Measurements from ENCODE around the gene TTC7B. TPM values are rescaled to one million over a fixed set of nuclear protein-coding genes. Genes with fewer than 3 reads are reported as not detected.

Gene TTC7B
- total RNA-seq, 1 experiment from 2014 or later: 70.6 TPM

DNA sequence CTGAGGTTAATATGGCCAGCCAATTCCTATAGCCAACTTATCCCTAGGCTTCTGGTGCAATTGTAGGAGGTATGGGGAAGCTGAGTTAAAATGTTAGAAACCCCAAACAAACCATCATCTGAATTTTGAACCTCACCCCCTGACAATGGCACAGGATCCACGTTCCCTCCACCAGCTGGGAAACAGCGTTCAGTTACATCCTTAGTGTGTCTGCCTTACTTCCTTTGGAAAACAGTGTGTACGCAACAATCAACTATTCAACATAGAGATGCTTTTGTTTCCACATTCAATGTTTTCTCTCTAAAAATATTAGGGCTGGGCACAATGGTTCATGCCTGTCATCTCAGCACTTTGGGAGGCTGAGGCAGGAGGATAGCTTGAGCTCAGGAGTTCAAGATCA is 203.4 kb downstream of the TTC7B start (continued):
- TF ChIP-seq FOSL1 (IDR thresholded peaks at IDR 0.05; ENCODE audit: low read depth): no peak
- no peak for TF ChIP-seq ZFX (IDR thresholded peaks at IDR 0.05)
- no peak for TF ChIP-seq SIN3A (IDR thresholded peaks at IDR 0.05; ENCODE audit: low read depth)
- no peak for TF ChIP-seq TCF7L2 (IDR thresholded peaks at IDR 0.05; ENCODE audit: borderline replicate concordance, extremely low read depth, insufficient read depth, insufficient read length)
- TF ChIP-seq ELF1 (IDR thresholded peaks at IDR 0.05; ENCODE audit: borderline replicate concordance, low read depth): no peak

DNA sequence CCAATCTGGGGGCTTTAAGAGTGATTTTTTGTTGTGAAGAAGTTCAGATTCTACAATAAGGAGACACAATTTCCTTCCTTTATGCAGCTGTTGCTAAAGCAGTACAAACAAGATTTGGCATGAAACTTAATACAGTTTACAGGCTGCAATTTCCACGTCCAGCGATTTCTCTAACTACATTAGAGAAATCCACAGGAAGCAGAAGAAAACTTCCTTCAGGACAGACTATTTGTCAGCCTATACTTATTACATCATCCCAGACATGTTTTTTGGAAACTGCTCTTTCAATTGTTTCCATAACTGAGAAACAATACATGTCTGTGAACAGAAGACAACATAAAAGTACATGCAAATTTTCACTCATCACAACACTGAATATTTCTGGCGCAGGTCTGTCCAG is 204.3 kb downstream of the TTC7B start:
- H3K9me3 ChIP-seq (ENCODE audit: control insufficient read depth in 1 of 2, insufficient read depth in 1 of 2, low read depth in 1 of 2, low read length in 2 of 2): no peaks in the 10 kb centered on the region
- no peak overlapping the region for H2AFZ ChIP-seq (ENCODE audit: low read depth, low read length, poor library complexity, severe bottlenecking)
- no peak for TF ChIP-seq SP1 (IDR thresholded peaks at IDR 0.05; ENCODE audit: low read depth)
- CTCF ChIA-PET: no interaction called here
- no TSS peak for BruUV-seq (replicated peaks)
- H3K79me2 ChIP-seq (ENCODE audit: insufficient read depth, low read length): no peaks in the 10 kb centered on the region
- POLR2A ChIA-PET: no interaction called here
- no peak overlapping the region for H3K27ac ChIP-seq (ENCODE audit: low read depth, low read length)
- H3K9ac ChIP-seq (ENCODE audit: low read length): no peak overlapping the region
- no peaks in the 10 kb centered on the region for H3K9me2 ChIP-seq (ENCODE audit: insufficient read depth)
- no peaks in the 10 kb centered on the region for H3K4me1 ChIP-seq (ENCODE audit: control insufficient read depth in 1 of 2, insufficient read depth in 2 of 2, low read length in 2 of 2)
- RAD21 ChIA-PET (ENCODE audit: low non-redundant PET in 1 of 2, low total read pairs in 2 of 2, uncharacterized antibody in 2 of 2, unreplicated experiment in 2 of 2): no interaction called here
- H4K20me1 ChIP-seq (ENCODE audit: insufficient read depth): no peaks in the 10 kb centered on the region
- no peak overlapping the region for H3K4me2 ChIP-seq (ENCODE audit: low read length)
- no peaks in the 10 kb centered on the region for H3K36me3 ChIP-seq (ENCODE audit: control insufficient read depth in 1 of 2, insufficient read depth in 2 of 2, low read length in 2 of 2)
- intact Hi-C loops (cut with micrococcal nuclease): no loop called here
- ATAC-seq (no peak), DNase-seq (ENCODE audit: low read depth, low spot score) (no peak)
- no peaks in the 10 kb centered on the region for H3K27me3 ChIP-seq (ENCODE audit: insufficient read depth, low read length)
- H3K4me3 ChIP-seq (replicated peaks in 1 of 2; ENCODE audit: low read depth in 1 of 2, low read length in 2 of 2): no peak overlapping the region

DNA sequence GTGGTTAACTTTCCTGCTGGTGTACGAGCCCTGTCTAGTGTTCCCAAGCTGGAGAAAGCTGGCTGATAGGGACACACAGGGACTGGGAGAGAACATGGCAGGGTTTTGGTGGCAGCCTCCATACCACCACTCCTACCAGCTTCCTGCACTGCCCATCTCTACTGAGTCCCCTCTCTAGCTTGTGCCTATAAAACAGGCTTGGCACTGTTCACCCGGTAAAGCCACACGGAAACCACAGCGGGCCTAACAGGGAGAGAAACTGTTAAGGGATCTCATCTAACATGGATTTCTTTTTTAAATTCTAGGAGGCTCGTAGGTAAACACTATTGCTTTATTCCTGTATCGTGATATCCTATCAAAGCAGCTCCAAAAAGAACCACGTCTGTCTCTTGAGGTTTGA is 204.7 kb downstream of the TTC7B start:
- H2AFZ ChIP-seq (ENCODE audit: low read depth, low read length, poor library complexity, severe bottlenecking): no peak overlapping the region
- no peaks in the 10 kb centered on the region for H3K27me3 ChIP-seq (ENCODE audit: insufficient read depth, low read length)
- H3K79me2 ChIP-seq (ENCODE audit: insufficient read depth, low read length): no peaks in the 10 kb centered on the region
- no peak overlapping the region for H3K9ac ChIP-seq (ENCODE audit: low read length)
- H3K4me3 ChIP-seq (replicated peaks in 1 of 2; ENCODE audit: low read depth in 1 of 2, low read length in 2 of 2): no peak overlapping the region
- ChIA-PET POLR2A (no interaction called here), RAD21 (ENCODE audit: low non-redundant PET in 1 of 2, low total read pairs in 2 of 2, uncharacterized antibody in 2 of 2, unreplicated experiment in 2 of 2) (no interaction called here), CTCF (no interaction called here)
- H3K27ac ChIP-seq (ENCODE audit: low read depth, low read length): no peak overlapping the region
- no peaks in the 10 kb centered on the region for H3K36me3 ChIP-seq (ENCODE audit: control insufficient read depth in 1 of 2, insufficient read depth in 2 of 2, low read length in 2 of 2)
- BruUV-seq (replicated peaks): no TSS peak
- DNase-seq (ENCODE audit: low read depth, low spot score) (no peak), ATAC-seq (no peak)
- TF ChIP-seq JUND (IDR thresholded peaks at IDR 0.05): no peak
- no peak for TF ChIP-seq FOSL1 (IDR thresholded peaks at IDR 0.05; ENCODE audit: low read depth)
- no peak for TF ChIP-seq SRF (IDR thresholded peaks at IDR 0.05; ENCODE audit: low read depth)
- TF ChIP-seq EZH2 (IDR thresholded peaks at IDR 0.05): no peak
- TF ChIP-seq CBX3 (IDR thresholded peaks at IDR 0.05; ENCODE audit: low read depth): no peak
- TF ChIP-seq SP1 (IDR thresholded peaks at IDR 0.05; ENCODE audit: low read depth): no peak
- TF ChIP-seq ELF1 (IDR thresholded peaks at IDR 0.05; ENCODE audit: borderline replicate concordance, low read depth): no peak
- no peaks in the 10 kb centered on the region for H3K9me3 ChIP-seq (ENCODE audit: control insufficient read depth in 1 of 2, insufficient read depth in 1 of 2, low read depth in 1 of 2, low read length in 2 of 2)
- H3K4me2 ChIP-seq (ENCODE audit: low read length): no peak overlapping the region
- no peaks in the 10 kb centered on the region for H4K20me1 ChIP-seq (ENCODE audit: insufficient read depth)
- H3K4me1 ChIP-seq (ENCODE audit: control insufficient read depth in 1 of 2, insufficient read depth in 2 of 2, low read length in 2 of 2): no peaks in the 10 kb centered on the region
- intact Hi-C loops (cut with micrococcal nuclease): no loop called here
- no peaks in the 10 kb centered on the region for H3K9me2 ChIP-seq (ENCODE audit: insufficient read depth)
